OCI-LY1 (cell line): ENCODE measurements around the gene PLCB4.

Source experiments
- EZH2 ChIP-seq: fragments of 200-600 bp; sonication (generic), shearing (Covaris generic); IDR thresholded peaks from 2 replicates; pipeline ENCODE4 v1.8.0; 2017; ENCODE audit warnings: borderline replicate concordance, mixed run types, mild to moderate bottlenecking, antibody characterized with exemption, low read length, moderate library complexity, mixed read lengths
- TF ChIP-seq, protein P1 (sequence below): fragments of 200-600 bp; sonication (generic), shearing (Covaris generic); IDR thresholded peaks from 2 replicates; pipeline ENCODE4 v1.5.1; 2017; ENCODE audit warnings: mild to moderate bottlenecking, antibody characterized with exemption, low read length, moderate library complexity, mixed read lengths

DNA sequence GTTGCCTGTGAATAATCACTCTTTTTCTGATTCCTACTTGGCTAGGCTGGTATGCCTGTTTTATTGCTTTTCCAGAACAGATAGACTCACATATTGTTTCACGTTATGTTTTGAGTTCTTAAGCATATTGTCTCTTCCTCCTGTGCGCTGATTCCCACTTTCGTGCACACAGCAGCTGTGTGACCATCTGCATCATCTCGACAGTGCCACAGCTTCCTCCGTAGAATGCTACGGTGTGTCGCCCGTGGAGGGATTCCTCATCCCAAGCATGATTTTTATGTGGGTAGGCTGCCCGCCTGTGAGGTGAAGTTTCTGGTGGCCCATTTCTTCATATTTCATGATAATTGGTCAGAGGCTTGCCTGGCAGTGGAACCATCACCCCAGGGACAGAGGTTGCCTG is 31.8 kb downstream of the PLCB4 start:
- TF ChIP-seq EZH2: no peak
- TF ChIP-seq, protein P1, sequence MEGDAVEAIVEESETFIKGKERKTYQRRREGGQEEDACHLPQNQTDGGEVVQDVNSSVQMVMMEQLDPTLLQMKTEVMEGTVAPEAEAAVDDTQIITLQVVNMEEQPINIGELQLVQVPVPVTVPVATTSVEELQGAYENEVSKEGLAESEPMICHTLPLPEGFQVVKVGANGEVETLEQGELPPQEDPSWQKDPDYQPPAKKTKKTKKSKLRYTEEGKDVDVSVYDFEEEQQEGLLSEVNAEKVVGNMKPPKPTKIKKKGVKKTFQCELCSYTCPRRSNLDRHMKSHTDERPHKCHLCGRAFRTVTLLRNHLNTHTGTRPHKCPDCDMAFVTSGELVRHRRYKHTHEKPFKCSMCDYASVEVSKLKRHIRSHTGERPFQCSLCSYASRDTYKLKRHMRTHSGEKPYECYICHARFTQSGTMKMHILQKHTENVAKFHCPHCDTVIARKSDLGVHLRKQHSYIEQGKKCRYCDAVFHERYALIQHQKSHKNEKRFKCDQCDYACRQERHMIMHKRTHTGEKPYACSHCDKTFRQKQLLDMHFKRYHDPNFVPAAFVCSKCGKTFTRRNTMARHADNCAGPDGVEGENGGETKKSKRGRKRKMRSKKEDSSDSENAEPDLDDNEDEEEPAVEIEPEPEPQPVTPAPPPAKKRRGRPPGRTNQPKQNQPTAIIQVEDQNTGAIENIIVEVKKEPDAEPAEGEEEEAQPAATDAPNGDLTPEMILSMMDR: no peak
